PC-3 (cell line): ENCODE measurements around the gene CORO2A. TPM values are rescaled to one million over a fixed set of nuclear protein-coding genes. Genes with fewer than 3 reads are reported as not detected.

Source experiments
- ATAC-seq: fragments of 200-7000 bp; cut with Tn5 transposase; 2 replicates; pipeline ENCODE4 v1.9.1; 2020; ENCODE audit warnings: mild to moderate bottlenecking, moderate library complexity
- BruUV-seq: library from RNA; stranded (reverse); fragments of 400-500 nt; replicated peaks from 2 replicates; lab custom pipeline; 2021; lab: Mats Ljungman, UMichigan
- CTCF ChIA-PET: fragments of 300-600 bp; sonication (Branson Sonifier 250); formaldehyde crosslinking; loops from one replicate; lab custom pipeline; 2022; ENCODE audit warnings: antibody characterized with exemption; lab: Charles Lee
- POLR2A ChIA-PET: fragments of 300-600 bp; sonication (Branson Sonifier 250); formaldehyde crosslinking; loops from one replicate; lab custom pipeline; 2022; ENCODE audit warnings: antibody characterized with exemption; ENCODE audit not compliant: unreplicated experiment; lab: Charles Lee
- DNase-seq: peaks from one replicate; pipeline ENCODE4 v3.0.0-alpha.2; 2015
- H2AFZ ChIP-seq: fragments of 300-600 bp; sonication (generic); 2 replicates; pipeline ENCODE4 v1.6.0; 2016; ENCODE audit warnings: antibody characterized with exemption, low read length
- H3F3A ChIP-seq: fragments of 300-600 bp; sonication (generic); one replicate; pipeline ENCODE4 v1.6.0; 2017; ENCODE audit warnings: antibody characterized with exemption, low read length, control low read depth, mild to moderate bottlenecking; ENCODE audit not compliant: unreplicated experiment
- H3K27ac ChIP-seq: fragments of 300-600 bp; sonication (generic); 2 replicates; pipeline ENCODE4 v1.5.1; 2016; ENCODE audit warnings: mild to moderate bottlenecking, low read length
- H3K27me3 ChIP-seq: fragments of 300-600 bp; sonication (generic); 2 replicates; pipeline ENCODE4 v1.6.1; 2016; ENCODE audit warnings: low read length, mixed read lengths
- H3K36me3 ChIP-seq: fragments of 300-600 bp; sonication (generic); 2 replicates; pipeline ENCODE4 v1.6.1; 2016; ENCODE audit warnings: low read depth, mixed run types, low read length, mixed read lengths
- H3K4me1 ChIP-seq: fragments of 300-600 bp; sonication (generic); 2 replicates; pipeline ENCODE4 v1.5.1; 2016; ENCODE audit warnings: low read length; ENCODE audit not compliant: insufficient read depth
- H3K4me2 ChIP-seq: fragments of 300-600 bp; sonication (generic); 2 replicates; pipeline ENCODE4 v1.6.0; 2016; ENCODE audit warnings: low read length
- H3K4me3 ChIP-seq: fragments of 300-600 bp; sonication (generic); 2 replicates; pipeline ENCODE4 v1.5.1; 2016; ENCODE audit warnings: mild to moderate bottlenecking, low read length, mixed read lengths
- H3K79me2 ChIP-seq: fragments of 300-600 bp; sonication (generic); 2 replicates; pipeline ENCODE4 v1.6.1; 2017; ENCODE audit warnings: low read length, mixed read lengths
- H3K9ac ChIP-seq: fragments of 300-600 bp; sonication (generic); 2 replicates; pipeline ENCODE4 v1.6.0; 2016; ENCODE audit warnings: mild to moderate bottlenecking, low read length
- H3K9me2 ChIP-seq: fragments of 300-600 bp; sonication (generic); replicated peaks from 2 replicates; pipeline ENCODE4 v1.6.1; 2016; ENCODE audit warnings: mixed run types, low read length, mixed read lengths
- H3K9me3 ChIP-seq: fragments of 300-600 bp; sonication (generic); 2 replicates; pipeline ENCODE4 v1.6.1; 2016; ENCODE audit warnings: low read length, mixed read lengths
- H4K20me1 ChIP-seq: fragments of 300-600 bp; sonication (generic); 2 replicates; pipeline ENCODE4 v1.6.1; 2016; ENCODE audit warnings: low read length, mixed read lengths
- CTCF ChIP-seq: fragments of 300-600 bp; sonication (generic); conservative IDR thresholded peaks from 2 replicates; pipeline ENCODE4 v1.5.1; 2017; ENCODE audit warnings: antibody characterized with exemption, low read depth, mild to moderate bottlenecking, low read length
- EZH2 ChIP-seq: fragments of 300-600 bp; sonication (generic); IDR thresholded peaks from one replicate; pipeline ENCODE4 v1.6.1; 2017; ENCODE audit warnings: antibody characterized with exemption, mild to moderate bottlenecking, low read length; ENCODE audit not compliant: unreplicated experiment
- EZH2phosphoT487 ChIP-seq: fragments of 300-600 bp; sonication (generic); IDR thresholded peaks from 2 replicates; pipeline ENCODE4 v1.6.1; 2018; ENCODE audit warnings: mild to moderate bottlenecking, antibody characterized with exemption, low read length, borderline replicate concordance
- intact Hi-C: fragments of 100-400 bp; cut with micrococcal nuclease; formaldehyde crosslinking; loops from 2 replicates; pipeline ENCODE4 v1.9.0; 2023
- total RNA-seq: library from RNA; depleted of rRNA; stranded (reverse); fragments of >200 nt; gene quantifications from 2 replicates; pipeline ENCODE4 v1.2.3, GENCODE V29; 2014

CORO2A gene
- total RNA-seq, 1 experiment from 2014 or later = 2.2 TPM

- CTCF ChIA-PET = no interaction called here
- H2AFZ ChIP-seq = peak overlapping the region; percentile 94
- peak overlapping the region; percentile 78 for H3K4me3 ChIP-seq
- intact Hi-C loops = loop anchor here (2.0 to 10.0 kb wide), 4 partner anchors 49 to 121 kb away; partner anchors contain the start of gene TRIM14
- no peaks in the 10 kb centered on the region for H3K9me2 ChIP-seq
- TF ChIP-seq CTCF = no peak
- no peak for TF ChIP-seq EZH2
- TF ChIP-seq EZH2phosphoT487 = no peak
- peak overlapping the region; percentile 94 for H3K4me2 ChIP-seq
- no peak overlapping the region for H3K9ac ChIP-seq
- POLR2A ChIA-PET = no interaction called here
- no peaks in the 10 kb centered on the region for H3F3A ChIP-seq
- H3K79me2 ChIP-seq = no peaks in the 10 kb centered on the region
- no peak for ATAC-seq
- H3K9me3 ChIP-seq = no peaks in the 10 kb centered on the region
- no peaks in the 10 kb centered on the region; the same call in 1 of the 2 replicates for H3K4me1 ChIP-seq
- no TSS peak for BruUV-seq
- DNase-seq = no peak
- H3K27me3 ChIP-seq = no peaks in the 10 kb centered on the region
- no peaks in the 10 kb centered on the region for H4K20me1 ChIP-seq
- H3K36me3 ChIP-seq = no peaks in the 10 kb centered on the region
- H3K27ac ChIP-seq = no peak overlapping the region
These were observed 1.0 kb upstream of the CORO2A start for GRCh38 chr9:98193336-98193944.

GRCh38 chr9:98191671-98192502, 550 bp downstream of the CORO2A start:
- peak overlapping the region; percentile 38 for H3K9ac ChIP-seq
- H3K79me2 ChIP-seq = no peaks in the 10 kb centered on the region
- no peak overlapping the region for H3K27ac ChIP-seq
- peak overlapping the region; percentile 93 for H2AFZ ChIP-seq
- TF ChIP-seq EZH2phosphoT487 = no peak
- no peak for TF ChIP-seq EZH2
- TF ChIP-seq CTCF = no peak
- no peaks in the 10 kb centered on the region for H3K9me2 ChIP-seq
- no peaks in the 10 kb centered on the region for H3K36me3 ChIP-seq
- BruUV-seq = no TSS peak
- no peaks in the 10 kb centered on the region for H3K9me3 ChIP-seq
- POLR2A ChIA-PET = no interaction called here
- H3K4me2 ChIP-seq = peak overlapping the region; percentile 91
- no peaks in the 10 kb centered on the region for H3F3A ChIP-seq
- no peaks in the 10 kb centered on the region for H4K20me1 ChIP-seq
- no peaks in the 10 kb centered on the region; the same call in 1 of the 2 replicates for H3K4me1 ChIP-seq
- DNase-seq (peak; percentile 9), ATAC-seq (peak; percentile 58)
- CTCF ChIA-PET = no interaction called here
- no peaks in the 10 kb centered on the region for H3K27me3 ChIP-seq
- peak overlapping the region; percentile 78 for H3K4me3 ChIP-seq
- intact Hi-C loops = loop anchor here (2.0 to 10.0 kb wide), 4 partner anchors 47 to 120 kb away; partner anchors contain the start of gene TRIM14
